Astrocyte (in vitro differentiated cells and primary cell): ENCODE measurements around the gene FAM13A. TPM values are rescaled to one million over a fixed set of nuclear protein-coding genes. Genes with fewer than 3 reads are reported as not detected.

Experiments
- DNase-seq: peaks from one replicate; pipeline ENCODE4 v3.0.0-alpha.2; 2010; ENCODE audit warnings: low read depth
- FAIRE-seq: peaks from 2 replicates; lab custom pipeline; 2011; peaks lifted over from hg19 to GRCh38; lab: Jason Lieb, UNC
- H2AFZ ChIP-seq: 2 replicates; pipeline ENCODE4 v1.6.0; 2012; ENCODE audit warnings: low read depth, low read length, inconsistent platforms
- H3K27ac ChIP-seq: 2 replicates; pipeline ENCODE4 v1.5.1; 2011; ENCODE audit warnings: low read depth, low read length, inconsistent platforms
- H3K27me3 ChIP-seq: 2 replicates; pipeline ENCODE4 v1.6.0; 2011; ENCODE audit warnings: low read length, inconsistent platforms; ENCODE audit not compliant: insufficient read depth
- H3K36me3 ChIP-seq: 2 replicates; pipeline ENCODE4 v1.5.1; 2011; ENCODE audit warnings: low read length, inconsistent platforms; ENCODE audit not compliant: insufficient read depth
- H3K4me1 ChIP-seq: 2 replicates; pipeline ENCODE4 v1.5.1; 2011; ENCODE audit warnings: low read length, inconsistent platforms; ENCODE audit not compliant: insufficient read depth
- H3K4me2 ChIP-seq: 2 replicates; pipeline ENCODE4 v1.6.0; 2012; ENCODE audit warnings: low read length, inconsistent platforms
- H3K4me3 ChIP-seq: 2 replicates; pipeline ENCODE4 v1.5.1; 2011; ENCODE audit warnings: low read depth, mild to moderate bottlenecking, low read length, inconsistent platforms; ENCODE audit not compliant: insufficient read depth
- H3K79me2 ChIP-seq: 2 replicates; pipeline ENCODE4 v1.6.0; 2012; ENCODE audit warnings: mild to moderate bottlenecking, low read length, inconsistent platforms; ENCODE audit not compliant: insufficient read depth
- H3K9ac ChIP-seq: 2 replicates; pipeline ENCODE4 v1.6.0; 2012; ENCODE audit warnings: mild to moderate bottlenecking, low read length, inconsistent platforms
- H3K9me3 ChIP-seq: 2 replicates; pipeline ENCODE4 v1.5.1; 2012; ENCODE audit warnings: low read depth, mild to moderate bottlenecking, low read length, inconsistent platforms; ENCODE audit not compliant: insufficient read depth
- H4K20me1 ChIP-seq: 2 replicates; pipeline ENCODE4 v1.6.0; 2012; ENCODE audit warnings: low read length, inconsistent platforms; ENCODE audit not compliant: insufficient read depth
- H3K27ac Mint-ChIP-seq: one replicate; pipeline ENCODE4 v1.8.0; 2021; ENCODE audit warnings: mild to moderate bottlenecking, mixed read lengths; ENCODE audit not compliant: unreplicated experiment
- H3K27me3 Mint-ChIP-seq: one replicate; pipeline ENCODE4 v1.8.0; 2021; ENCODE audit warnings: low read depth, mixed read lengths; ENCODE audit not compliant: unreplicated experiment
- H3K36me3 Mint-ChIP-seq: one replicate; pipeline ENCODE4 v1.8.0; 2021; ENCODE audit warnings: low read depth, mixed read lengths; ENCODE audit not compliant: unreplicated experiment
- H3K4me1 Mint-ChIP-seq: one replicate; pipeline ENCODE4 v1.8.0; 2021; ENCODE audit warnings: low read depth, mixed read lengths; ENCODE audit not compliant: unreplicated experiment
- H3K4me3 Mint-ChIP-seq: one replicate; pipeline ENCODE4 v1.8.0; 2021; ENCODE audit warnings: mild to moderate bottlenecking, moderate library complexity, mixed read lengths; ENCODE audit not compliant: unreplicated experiment
- H3K9me3 Mint-ChIP-seq: one replicate; pipeline ENCODE4 v1.8.0; 2021; ENCODE audit warnings: mild to moderate bottlenecking, mixed read lengths; ENCODE audit not compliant: unreplicated experiment
- CTCF ChIP-seq: IDR thresholded peaks from 2 replicates; pipeline ENCODE4 v1.5.1; 2011; ENCODE audit warnings: low read depth, mild to moderate bottlenecking, inconsistent platforms, low read length, moderate library complexity; ENCODE audit not compliant: insufficient read depth
- EZH2 ChIP-seq: IDR thresholded peaks from 2 replicates; pipeline ENCODE4 v1.6.1; 2012; ENCODE audit warnings: mild to moderate bottlenecking, low read length, inconsistent platforms; ENCODE audit not compliant: insufficient read depth
- total RNA-seq: library from RNA; stranded (reverse); gene quantifications from 2 replicates; pipeline ENCODE4 v1.2.1, GENCODE V29; 2021

Gene FAM13A
- total RNA-seq, 1 donor from 2014 or later, result 12.0 TPM

GRCh38 chr4:88799900-88800299, 257.1 kb downstream of the FAM13A start:
- H3K27ac ChIP-seq, result no peak overlapping the region
- no peaks in the 10 kb centered on the region for H3K9me3 ChIP-seq
- no peaks in the 10 kb centered on the region for H3K4me1 ChIP-seq
- H2AFZ ChIP-seq, result no peak overlapping the region
- Mint-ChIP-seq H3K9me3 (no peaks in the 10 kb centered on the region), H3K27ac (no peak overlapping the region), H3K27me3 (no peaks in the 10 kb centered on the region), H3K36me3 (peaks cover 4% of the 10 kb centered on the region), H3K4me3 (no peak overlapping the region), H3K4me1 (no peaks in the 10 kb centered on the region)
- no peaks in the 10 kb centered on the region for H4K20me1 ChIP-seq
- H3K36me3 ChIP-seq, result no peaks in the 10 kb centered on the region
- H3K4me2 ChIP-seq, result no peak overlapping the region
- no peak for TF ChIP-seq CTCF
- no peak for TF ChIP-seq EZH2
- no peaks in the 10 kb centered on the region for H3K27me3 ChIP-seq
- no peak overlapping the region for H3K4me3 ChIP-seq
- no peaks in the 10 kb centered on the region for H3K79me2 ChIP-seq
- no peak for FAIRE-seq
- DNase-seq, result no peak
- no peak overlapping the region for H3K9ac ChIP-seq

- Histone ChIP-seq H4K20me1 (no peaks in the 10 kb centered on the region), H3K36me3 (no peaks in the 10 kb centered on the region), H3K79me2 (no peaks in the 10 kb centered on the region), H3K27me3 (no peaks in the 10 kb centered on the region), H3K4me2 (no peak overlapping the region), H3K4me1 (peaks cover 4% of the 10 kb centered on the region), H3K9me3 (no peaks in the 10 kb centered on the region), H3K4me3 (no peak overlapping the region), H2AFZ (no peak overlapping the region), H3K27ac (no peak overlapping the region), H3K9ac (no peak overlapping the region)
- H3K36me3 Mint-ChIP-seq, result peaks cover 4% of the 10 kb centered on the region
- FAIRE-seq, result no peak
- no peak overlapping the region for H3K27ac Mint-ChIP-seq
- no peak overlapping the region for H3K4me3 Mint-ChIP-seq
- DNase-seq, result no peak
- no peaks in the 10 kb centered on the region for H3K9me3 Mint-ChIP-seq
- TF ChIP-seq CTCF (no peak), EZH2 (no peak)
- H3K4me1 Mint-ChIP-seq, result peaks cover 10% of the 10 kb centered on the region
- no peaks in the 10 kb centered on the region for H3K27me3 Mint-ChIP-seq
Observed at GRCh38 chr4:88797725-88798124, 259.3 kb downstream of the FAM13A start.

GRCh38 chr4:88796545-88796944, 260.4 kb downstream of the FAM13A start:
- no peak overlapping the region for H3K4me2 ChIP-seq
- no peak for FAIRE-seq

More at GRCh38 chr4:88796545-88796944, 260.4 kb downstream of the FAM13A start:
- Histone ChIP-seq H3K9me3 (no peaks in the 10 kb centered on the region), H3K4me3 (no peak overlapping the region), H4K20me1 (no peaks in the 10 kb centered on the region), H3K27ac (no peak overlapping the region), H3K36me3 (no peaks in the 10 kb centered on the region), H3K4me1 (peaks cover 15% of the 10 kb centered on the region), H3K9ac (no peak overlapping the region), H3K79me2 (no peaks in the 10 kb centered on the region), H3K27me3 (no peaks in the 10 kb centered on the region), H2AFZ (no peak overlapping the region)
- peaks cover 20% of the 10 kb centered on the region for H3K4me1 Mint-ChIP-seq
- H3K27ac Mint-ChIP-seq, result no peak overlapping the region
- no peak overlapping the region for H3K4me3 Mint-ChIP-seq
- H3K27me3 Mint-ChIP-seq, result no peaks in the 10 kb centered on the region
- TF ChIP-seq EZH2 (no peak), CTCF (no peak)
- DNase-seq, result no peak
- H3K36me3 Mint-ChIP-seq, result peaks cover 4% of the 10 kb centered on the region
- H3K9me3 Mint-ChIP-seq, result no peaks in the 10 kb centered on the region
